ENCODE data around the gene NHSL2.
"Not testable (repeated sequence)": the region's sequence is repeated elsewhere in the genome, so short reads cannot be mapped to it uniquely, and the experiment has no call there.

NHSL2 gene

GRCh38 chrX:72133851-72134546 lies 223.4 kb downstream of the NHSL2 start:
- DNase-seq: no peak

- no peak for DNase-seq
These were observed 227.3 kb downstream of the NHSL2 start for GRCh38 chrX:72137846-72138495.

- DNase-seq: no peak
These were observed 228.9 kb downstream of the NHSL2 start for GRCh38 chrX:72139538-72139937.

GRCh38 chrX:72141372-72142004 lies 230.8 kb downstream of the NHSL2 start:
- no peak for DNase-seq

- no peak for DNase-seq
These were observed 231.6 kb downstream of the NHSL2 start for GRCh38 chrX:72142094-72142793.

GRCh38 chrX:72142794-72143608 lies 232.4 kb downstream of the NHSL2 start:
- DNase-seq: no peak

GRCh38 chrX:72143609-72143907 lies 232.9 kb downstream of the NHSL2 start:
- no peak for DNase-seq

GRCh38 chrX:72145181-72145580 lies 234.5 kb downstream of the NHSL2 start:
- DNase-seq: no peak

- no peak for DNase-seq
These were observed 235.9 kb downstream of the NHSL2 start for GRCh38 chrX:72146527-72146926.

GRCh38 chrX:72158773-72159172 lies 248.1 kb downstream of the NHSL2 start:
- DNase-seq: no peak

- DNase-seq: no peak
These were observed 249.1 kb downstream of the NHSL2 start for GRCh38 chrX:72159769-72160168.

- no peak for DNase-seq
These were observed 254.9 kb downstream of the NHSL2 start for GRCh38 chrX:72165551-72165950.

GRCh38 chrX:72169008-72169728 lies 258.5 kb downstream of the NHSL2 start:
- DNase-seq: no peak

- not testable (repeated sequence) for DNase-seq
These were observed 265.6 kb downstream of the NHSL2 start for GRCh38 chrX:72176289-72176688.

- DNase-seq: no peak
These were observed 266.3 kb downstream of the NHSL2 start for GRCh38 chrX:72176981-72177380.

GRCh38 chrX:72180539-72180938 lies 269.9 kb downstream of the NHSL2 start:
- no peak for DNase-seq

- DNase-seq: peak; percentile 97
These were observed 270.8 kb downstream of the NHSL2 start, which contains the start of gene PIN4 for GRCh38 chrX:72181178-72182125. PIN4 (plus strand) TSS chrX:72181757; CDS start chrX:72181786, 29 bp downstream.

- DNase-seq: no peak
These were observed 272.3 kb downstream of the NHSL2 start for GRCh38 chrX:72182924-72183323.

- DNase-seq: peak; percentile 57
These were observed 291.3 kb downstream of the NHSL2 start for GRCh38 chrX:72201836-72202536.

Measured in amniotic stem cell (primary cell).